Lower leg skin (tissue), 4 donors: ENCODE data around the gene PTRH1. TPM values are rescaled to one million over a fixed set of nuclear protein-coding genes. Genes with fewer than 3 reads are reported as not detected.

Source experiments
- DNase-seq, 2 donors: peaks; one replicate each; pipeline ENCODE4 v3.0.0-alpha.2; 2019; ENCODE audit warnings: low spot score in 2 of 2
- H3K4me3 ChIP-seq: fragments of 200-600 bp; sonication (generic); 2 replicates; pipeline ENCODE4 v1.5.1; 2017; ENCODE audit warnings: mild to moderate bottlenecking, low read depth; ENCODE audit not compliant: poor library complexity, severe bottlenecking
- CTCF ChIP-seq, 3 donors: fragments of 450-650 bp; IDR thresholded peaks; one replicate each; pipeline ENCODE4 v1.5.1; 2016; ENCODE audit warnings: antibody characterized with exemption in 3 of 3, mild to moderate bottlenecking in 3 of 3, moderate library complexity in 2 of 3
- POLR2A ChIP-seq, 2 donors: fragments of 450-650 bp; IDR thresholded peaks; one replicate each; pipeline ENCODE4 v1.6.1; 2016 to 2017; ENCODE audit warnings: antibody characterized with exemption in 2 of 2, mild to moderate bottlenecking in 1 of 2, moderate library complexity in 1 of 2
- WGBS, 2 donors: methylation state at CpG; one replicate each; pipeline ENCODE4 v1.1.5; 2018; 5-methylcytosine and 5-hydroxymethylcytosine counted together
- intact Hi-C: fragments of 100-400 bp; cut with DNase I; formaldehyde crosslinking; loops from one replicate; pipeline ENCODE4 v1.15.0; 2023; ENCODE audit warnings: low total_unique reads
- total RNA-seq, 4 donors: library from RNA; depleted of rRNA; stranded (reverse); fragments of >200 nt; gene quantifications; one replicate each; pipeline ENCODE4 v1.1.0, GENCODE V29; 2016

PTRH1 gene
- 10 to 100 TPM; 28.2 to 71.8 (median 52.3) TPM for total RNA-seq

- peak within 1 kb of the TSS; percentile 51 for H3K4me3 ChIP-seq
- 5 to 8% methylated on average over 30 to 45 of the region's 65 CpGs for WGBS, 2 donors
- intact Hi-C loops = no loop called here
- peak; percentile 95 to 100 for DNase-seq
- TF ChIP-seq POLR2A (IDR thresholded peaks at IDR 0.05) = no peak
- TF ChIP-seq CTCF (IDR thresholded peaks at IDR 0.05) = no peak
Observed at GRCh38 chr9:127715470-127716337, at the start of gene PTRH1, which contains the start of gene TTC16. PTRH1 (minus strand) TSS chr9:127715663; CDS start chr9:127715639, 24 bp downstream. TTC16 (plus strand) TSS chr9:127716079; CDS start chr9:127716146, 67 bp downstream.

- intact Hi-C loops = no loop called here
- TF ChIP-seq POLR2A (IDR thresholded peaks at IDR 0.05) (no peak), CTCF (IDR thresholded peaks at IDR 0.05) (no peak)
- no peak for DNase-seq
- H3K4me3 ChIP-seq = no peak overlapping the region
- 50 to 69% methylated on average over 7 of the region's 7 CpGs for WGBS, 2 donors
Observed at GRCh38 chr9:127763918-127764384, 48.5 kb upstream of the PTRH1 start.

GRCh38 chr9:127762111-127762676, 46.7 kb upstream of the PTRH1 start:
- intact Hi-C loops = no loop called here
- WGBS, 2 donors = 43 to 52% methylated on average over 16 of the region's 16 CpGs
- peak in 1 of 2 donors; percentile 88 for DNase-seq
- no peak for TF ChIP-seq CTCF (IDR thresholded peaks at IDR 0.05)
- no peak for TF ChIP-seq POLR2A (IDR thresholded peaks at IDR 0.05)
- H3K4me3 ChIP-seq = no peak overlapping the region

GRCh38 chr9:127761491-127761956, 46.1 kb upstream of the PTRH1 start:
- TF ChIP-seq POLR2A (IDR thresholded peaks at IDR 0.05) (no peak), CTCF (IDR thresholded peaks at IDR 0.05) (no peak)
- H3K4me3 ChIP-seq = no peak overlapping the region
- intact Hi-C loops = no loop called here
- DNase-seq = no peak
- WGBS, 2 donors = 48% methylated on average over 4 to 5 of the region's 5 CpGs

- WGBS, 2 donors = 89% methylated on average over 5 of the region's 5 CpGs
- DNase-seq = no peak
- no peak for TF ChIP-seq POLR2A (IDR thresholded peaks at IDR 0.05)
- TF ChIP-seq CTCF (IDR thresholded peaks at IDR 0.05) = no peak
- no peak overlapping the region for H3K4me3 ChIP-seq
- intact Hi-C loops = no loop called here
Observed at GRCh38 chr9:127761061-127761460, 45.6 kb upstream of the PTRH1 start.
